ENCODE data around the gene ERBB3.

The ERBB3 gene

GRCh38 chr12:56078931-56079722 is 838 bp upstream of the ERBB3 start:
- peak in 2 of 3 experiments; percentile 26 to 40 for DNase-seq (ENCODE audit: low read depth in 2 of 3, low spot score in 2 of 3)

DNA sequence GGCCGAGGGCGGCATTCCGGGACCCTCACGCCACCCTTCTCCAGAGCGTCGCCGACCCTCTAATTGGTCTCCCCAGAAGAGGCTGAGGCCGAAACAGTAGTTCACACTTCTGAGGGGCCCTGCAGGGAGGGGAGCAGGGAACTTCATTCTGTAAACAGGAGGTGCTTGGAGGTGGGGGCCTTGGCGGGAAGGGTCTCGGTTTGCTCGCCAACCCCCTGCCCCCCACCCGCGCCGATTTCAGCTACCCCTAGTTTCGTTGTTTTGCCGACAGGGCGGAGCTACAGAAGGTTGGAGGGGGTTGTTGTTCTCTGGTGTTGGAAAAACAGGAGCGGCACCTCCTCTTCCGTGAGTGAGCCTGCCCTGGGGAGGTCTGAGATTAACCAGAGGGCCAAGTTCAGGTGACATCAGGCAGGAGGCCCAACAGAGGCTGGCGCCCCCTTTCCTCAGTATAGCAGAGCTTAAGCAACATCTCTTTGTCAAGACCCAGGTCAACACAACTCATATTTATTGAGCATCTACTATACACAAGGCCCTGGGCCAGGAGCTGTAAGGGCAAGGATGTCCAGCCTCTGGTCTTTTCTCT is 682 bp downstream of the ERBB3 start:
- DNase-seq (ENCODE audit: low read depth in 2 of 3, low spot score in 2 of 3), result no peak

DNA sequence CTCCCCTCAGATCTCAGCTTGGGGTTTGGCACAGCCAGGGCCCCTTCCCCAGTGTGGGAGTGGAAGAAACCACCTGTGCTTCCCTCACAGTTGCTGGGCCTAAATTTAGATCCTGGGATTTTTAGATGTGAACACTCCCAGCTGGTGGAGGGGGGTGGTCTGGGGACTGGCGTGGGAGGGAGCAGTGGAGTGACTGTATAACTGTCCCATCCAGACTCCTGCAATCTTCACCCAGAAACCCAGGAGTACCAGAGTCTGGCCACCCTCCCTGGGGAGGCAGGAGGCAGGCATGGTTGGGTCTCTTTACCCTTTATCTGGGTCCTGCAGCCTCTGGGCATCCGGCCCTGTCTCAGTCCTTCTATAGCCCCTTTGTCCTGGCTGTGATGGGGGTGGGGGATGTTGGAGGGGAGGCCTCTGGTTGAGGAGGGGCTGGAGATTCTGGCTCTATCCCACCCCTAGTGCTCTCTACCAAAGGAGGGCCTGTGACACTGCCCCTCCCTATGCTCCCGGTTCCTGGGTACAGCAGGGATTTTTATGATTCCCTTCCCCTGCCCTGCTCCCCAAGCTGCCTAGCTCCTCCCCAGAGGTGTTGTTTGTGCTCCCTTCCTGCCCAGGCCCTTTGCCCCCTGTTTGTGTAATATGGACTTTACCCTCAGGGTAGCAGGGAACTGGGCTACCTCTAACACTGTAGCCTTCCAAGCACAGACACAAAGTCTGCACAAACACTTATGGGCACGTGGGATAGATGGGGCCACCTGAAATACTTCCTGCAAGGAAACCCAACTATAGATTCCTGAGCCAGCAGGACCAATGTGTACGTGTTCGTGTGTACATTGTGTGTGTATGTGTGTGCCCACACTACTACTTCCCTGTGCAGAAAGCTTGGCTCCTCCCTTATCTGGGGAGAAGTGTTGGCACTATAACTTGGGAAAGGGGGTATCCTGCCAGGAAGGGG is 1.7 kb downstream of the ERBB3 start:
- DNase-seq (ENCODE audit: low read depth in 2 of 3, low spot score in 2 of 3), result no peak

GRCh38 chr12:56082382-56082781 is 2.4 kb downstream of the ERBB3 start:
- DNase-seq (ENCODE audit: low read depth in 2 of 3, low spot score in 2 of 3), result no peak

- no peak for DNase-seq (ENCODE audit: low read depth in 2 of 3, low spot score in 2 of 3)
Measured at GRCh38 chr12:56082967-56083366, 3.0 kb downstream of the ERBB3 start.

GRCh38 chr12:56084958-56085543 is 5.1 kb downstream of the ERBB3 start:
- no peak for DNase-seq (ENCODE audit: low read depth in 2 of 3, low spot score in 2 of 3)

- no peak for DNase-seq (ENCODE audit: low read depth in 2 of 3, low spot score in 2 of 3)
Measured at GRCh38 chr12:56086096-56086495, 6.1 kb downstream of the ERBB3 start.

DNA sequence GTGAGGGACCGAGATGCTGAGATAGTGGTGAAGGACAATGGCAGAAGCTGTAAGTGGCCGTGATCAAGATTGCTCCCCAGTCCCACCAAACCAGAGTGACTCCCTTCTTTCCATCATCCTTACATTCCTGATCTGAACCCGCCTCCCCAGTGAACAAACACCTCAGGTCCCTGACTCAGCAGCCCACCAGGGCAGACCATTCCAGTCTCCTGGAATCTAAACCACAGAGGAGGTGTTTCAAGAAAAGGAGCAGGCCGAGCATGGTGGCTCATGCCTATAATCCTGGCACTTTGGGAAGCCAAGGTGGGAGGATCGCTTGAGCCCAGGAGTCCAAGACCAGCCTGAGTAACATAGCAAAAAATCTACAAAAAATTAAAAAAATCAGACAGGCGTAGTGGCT is 6.6 kb downstream of the ERBB3 start:
- DNase-seq (ENCODE audit: low read depth in 2 of 3, low spot score in 2 of 3), result no peak

DNA sequence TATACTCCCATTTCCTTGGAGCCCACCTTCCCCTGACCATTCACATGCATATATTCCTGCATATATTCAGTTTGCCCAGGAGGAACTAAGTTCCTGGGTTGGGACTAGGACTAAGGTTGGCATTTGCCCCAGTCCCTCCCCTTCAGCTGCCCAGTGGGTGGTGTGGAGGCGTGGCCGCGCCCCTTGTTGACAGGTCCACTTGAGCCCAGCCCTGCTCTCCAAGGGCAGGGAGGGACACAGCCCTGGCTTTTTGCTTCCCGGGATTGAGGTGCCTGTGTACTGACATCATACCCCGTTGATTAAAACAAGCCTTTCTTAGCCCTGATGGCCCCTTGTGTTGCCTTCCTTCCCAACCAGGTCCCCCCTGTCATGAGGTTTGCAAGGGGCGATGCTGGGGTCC is 7.3 kb downstream of the ERBB3 start:
- no peak for DNase-seq (ENCODE audit: low read depth in 2 of 3, low spot score in 2 of 3)

DNA sequence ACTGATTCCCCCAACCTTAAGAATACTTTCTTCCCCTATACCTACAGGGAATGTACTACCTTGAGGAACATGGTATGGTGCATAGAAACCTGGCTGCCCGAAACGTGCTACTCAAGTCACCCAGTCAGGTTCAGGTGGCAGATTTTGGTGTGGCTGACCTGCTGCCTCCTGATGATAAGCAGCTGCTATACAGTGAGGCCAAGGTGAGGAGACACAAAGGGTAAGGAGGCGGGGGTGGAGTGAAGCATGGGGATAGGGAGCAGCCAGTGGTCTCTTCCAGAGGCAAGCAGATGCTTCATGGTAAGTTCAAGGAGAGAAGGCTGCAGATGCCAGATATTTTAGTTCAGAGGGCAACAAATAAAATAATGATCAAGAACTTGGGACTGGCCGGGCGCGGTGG is 17.8 kb downstream of the ERBB3 start:
- DNase-seq (ENCODE audit: low read depth in 2 of 3, low spot score in 2 of 3), result no peak

DNA sequence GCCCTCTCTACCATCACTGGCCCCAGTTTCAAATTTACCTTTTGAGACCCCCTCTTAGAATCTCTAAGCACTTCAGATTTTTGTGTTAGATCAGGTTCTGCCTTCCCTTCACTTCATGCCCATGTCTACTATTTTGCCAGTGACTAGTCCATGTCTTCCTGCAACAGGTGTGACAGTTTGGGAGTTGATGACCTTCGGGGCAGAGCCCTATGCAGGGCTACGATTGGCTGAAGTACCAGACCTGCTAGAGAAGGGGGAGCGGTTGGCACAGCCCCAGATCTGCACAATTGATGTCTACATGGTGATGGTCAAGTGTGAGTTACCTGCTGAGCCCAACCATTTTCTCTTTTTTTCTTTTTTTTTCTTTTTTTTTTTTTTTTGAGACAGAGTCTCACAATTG is 18.6 kb downstream of the ERBB3 start:
- no peak for DNase-seq (ENCODE audit: low read depth in 2 of 3, low spot score in 2 of 3)

DNA sequence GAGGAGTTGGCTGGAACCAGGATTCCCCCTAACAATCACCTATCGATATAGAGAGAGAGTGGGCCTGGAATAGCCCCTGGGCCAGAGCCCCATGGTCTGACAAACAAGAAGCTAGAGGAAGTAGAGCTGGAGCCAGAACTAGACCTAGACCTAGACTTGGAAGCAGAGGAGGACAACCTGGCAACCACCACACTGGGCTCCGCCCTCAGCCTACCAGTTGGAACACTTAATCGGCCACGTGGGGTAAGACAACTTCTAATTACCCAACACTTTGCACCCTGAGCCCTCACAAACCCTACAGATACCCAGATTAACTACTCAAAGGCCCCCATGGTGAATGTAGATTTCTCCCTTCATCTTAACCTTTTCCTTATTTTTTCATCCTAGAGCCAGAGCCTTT is 19.8 kb downstream of the ERBB3 start:
- no peak for DNase-seq (ENCODE audit: low read depth in 2 of 3, low spot score in 2 of 3)

- no peak for DNase-seq (ENCODE audit: low read depth in 2 of 3, low spot score in 2 of 3)
Measured at GRCh38 chr12:56101045-56101444, 21.1 kb downstream of the ERBB3 start.

DNA sequence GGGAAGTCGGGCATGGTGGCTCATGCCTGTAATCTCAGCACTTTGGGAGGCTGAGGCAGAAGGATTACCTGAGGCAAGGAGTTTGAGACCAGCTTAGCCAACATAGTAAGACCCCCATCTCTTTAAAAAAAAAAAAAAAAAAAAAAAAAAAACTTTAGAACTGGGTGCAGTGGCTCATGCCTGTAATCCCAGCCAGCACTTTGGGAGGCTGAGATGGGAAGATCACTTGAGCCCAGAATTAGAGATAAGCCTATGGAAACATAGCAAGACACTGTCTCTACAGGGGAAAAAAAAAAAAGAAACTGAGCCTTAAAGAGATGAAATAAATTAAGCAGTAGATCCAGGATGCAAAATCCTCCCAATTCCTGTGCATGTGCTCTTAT is 22.7 kb downstream of the ERBB3 start:
- no peak for DNase-seq (ENCODE audit: low read depth in 2 of 3, low spot score in 2 of 3)

DNA sequence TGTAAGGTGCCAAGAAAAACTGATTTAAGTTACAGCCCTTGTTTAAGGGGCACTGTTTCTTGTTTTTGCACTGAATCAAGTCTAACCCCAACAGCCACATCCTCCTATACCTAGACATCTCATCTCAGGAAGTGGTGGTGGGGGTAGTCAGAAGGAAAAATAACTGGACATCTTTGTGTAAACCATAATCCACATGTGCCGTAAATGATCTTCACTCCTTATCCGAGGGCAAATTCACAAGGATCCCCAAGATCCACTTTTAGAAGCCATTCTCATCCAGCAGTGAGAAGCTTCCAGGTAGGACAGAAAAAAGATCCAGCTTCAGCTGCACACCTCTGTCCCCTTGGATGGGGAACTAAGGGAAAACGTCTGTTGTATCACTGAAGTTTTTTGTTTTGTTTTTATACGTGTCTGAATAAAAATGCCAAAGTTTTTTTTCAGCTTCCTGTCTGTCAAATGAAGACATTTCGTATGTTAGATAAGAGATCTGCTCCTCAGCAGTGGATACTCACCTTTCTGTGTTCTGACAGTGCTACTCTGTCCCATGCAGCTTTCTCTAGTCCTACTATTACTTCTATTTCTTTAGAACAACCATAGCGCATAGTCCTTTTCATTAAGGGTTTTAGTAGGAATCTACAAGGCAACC is 23.2 kb downstream of the ERBB3 start:
- no peak for DNase-seq (ENCODE audit: low read depth in 2 of 3, low spot score in 2 of 3)

DNA sequence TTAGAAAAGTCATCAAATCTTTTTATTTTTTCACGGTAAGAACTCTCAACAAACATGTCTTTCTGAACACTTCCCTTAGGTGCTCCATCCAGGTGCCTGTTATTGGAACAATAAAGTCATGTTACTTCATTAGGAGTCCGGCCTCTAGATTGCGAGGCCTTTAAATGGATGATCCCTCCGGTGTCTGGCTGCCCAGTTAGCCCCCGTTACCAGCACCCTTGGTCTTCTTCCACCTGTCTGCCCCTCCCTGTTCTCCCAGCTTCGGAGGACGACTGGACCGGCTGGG is 23.8 kb downstream of the ERBB3 start:
- DNase-seq (ENCODE audit: low read depth in 2 of 3, low spot score in 2 of 3), result no peak

DNA sequence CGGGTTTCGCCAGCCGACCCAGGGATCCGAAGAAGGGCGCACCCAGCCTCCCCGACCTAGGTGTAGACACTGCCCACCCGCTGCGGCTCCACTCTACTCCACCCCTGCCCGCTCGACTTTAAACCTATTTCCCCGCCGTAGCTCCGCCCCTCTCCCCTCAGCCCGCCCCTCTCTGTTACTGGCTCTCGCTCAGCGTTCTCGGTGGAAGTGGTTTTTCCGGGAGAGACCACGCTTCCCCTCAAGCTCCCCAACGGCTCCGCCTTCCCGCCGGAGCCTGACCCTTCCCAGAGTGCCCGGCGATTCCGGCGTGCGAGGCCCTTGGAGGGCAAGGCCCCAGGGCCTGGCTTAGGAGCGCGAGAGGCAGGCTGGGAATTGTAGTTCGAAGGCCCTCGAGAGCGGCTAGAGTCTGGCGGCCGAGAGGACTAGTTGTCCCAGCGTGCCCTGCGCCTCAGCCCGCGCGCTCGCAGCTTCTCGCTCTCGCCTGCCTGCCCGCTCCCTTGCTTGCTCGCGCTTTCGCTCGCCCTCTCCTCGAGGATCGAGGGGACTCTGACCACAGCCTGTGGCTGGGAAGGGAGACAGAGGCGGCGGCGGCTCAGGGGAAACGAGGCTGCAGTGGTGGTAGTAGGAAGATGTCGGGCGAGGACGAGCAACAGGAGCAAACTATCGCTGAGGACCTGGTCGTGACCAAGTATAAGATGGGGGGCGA is 24.3 kb downstream of the ERBB3 start, which contains the start of gene PA2G4:
Gene PA2G4, plus strand, starts transcription at position 451 of the 706 bp plus-strand sequence. Its CDS starts 179 bp downstream, at position 630.
- DNase-seq (ENCODE audit: low read depth in 2 of 3, low spot score in 2 of 3), result peak; percentile 92 to 97 (median 96)

GRCh38 chr12:56104815-56105608 is 25.0 kb downstream of the ERBB3 start:
- no peak for DNase-seq (ENCODE audit: low read depth in 2 of 3, low spot score in 2 of 3)

DNA sequence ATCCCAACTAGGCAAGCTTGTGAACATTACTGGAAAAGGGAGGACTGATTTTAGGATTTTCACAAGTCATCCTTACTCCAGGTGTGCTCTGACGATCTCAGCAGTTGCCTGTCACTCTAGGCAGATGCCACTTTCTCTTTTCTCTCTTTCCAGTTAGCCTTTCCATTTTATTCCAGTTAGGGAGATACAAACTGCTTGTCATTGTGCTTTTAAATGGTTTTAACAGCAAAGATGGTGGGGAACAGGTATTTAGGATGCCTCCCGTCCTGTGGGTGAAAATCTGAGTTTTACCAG is 25.6 kb downstream of the ERBB3 start:
- DNase-seq (ENCODE audit: low read depth in 2 of 3, low spot score in 2 of 3), result no peak

DNA sequence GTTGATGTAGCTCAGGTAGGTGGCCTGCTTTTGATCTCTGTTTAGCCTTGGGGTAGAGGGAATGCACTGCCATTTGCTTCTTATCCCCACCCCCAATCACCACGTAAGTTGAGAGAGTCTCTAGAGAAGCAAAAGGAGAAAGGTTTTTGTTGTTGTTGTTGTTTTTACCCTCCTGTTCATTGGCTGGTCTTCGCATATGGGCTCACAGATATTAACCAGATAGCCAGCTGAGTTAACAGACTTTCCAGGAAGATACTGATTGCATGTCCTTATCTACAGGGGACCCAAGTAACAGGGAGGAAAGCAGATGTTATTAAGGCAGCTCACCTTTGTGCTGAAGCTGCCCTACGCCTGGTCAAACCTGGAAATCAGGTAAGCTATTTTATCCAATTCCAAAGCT is 27.3 kb downstream of the ERBB3 start:
- no peak for DNase-seq (ENCODE audit: low read depth in 2 of 3, low spot score in 2 of 3)

All from activated CD8-positive, alpha-beta memory T cell treated with anti-CD3 and anti-CD28 coated beads for 48 hours (primary cell).